ENCODE measurements around the gene GABRB3.

Gene GABRB3

GRCh38 chr15:26630857-26631256, 142.0 kb downstream of the GABRB3 start:
- DNase-seq (ENCODE audit: low read depth): no peak

DNA sequence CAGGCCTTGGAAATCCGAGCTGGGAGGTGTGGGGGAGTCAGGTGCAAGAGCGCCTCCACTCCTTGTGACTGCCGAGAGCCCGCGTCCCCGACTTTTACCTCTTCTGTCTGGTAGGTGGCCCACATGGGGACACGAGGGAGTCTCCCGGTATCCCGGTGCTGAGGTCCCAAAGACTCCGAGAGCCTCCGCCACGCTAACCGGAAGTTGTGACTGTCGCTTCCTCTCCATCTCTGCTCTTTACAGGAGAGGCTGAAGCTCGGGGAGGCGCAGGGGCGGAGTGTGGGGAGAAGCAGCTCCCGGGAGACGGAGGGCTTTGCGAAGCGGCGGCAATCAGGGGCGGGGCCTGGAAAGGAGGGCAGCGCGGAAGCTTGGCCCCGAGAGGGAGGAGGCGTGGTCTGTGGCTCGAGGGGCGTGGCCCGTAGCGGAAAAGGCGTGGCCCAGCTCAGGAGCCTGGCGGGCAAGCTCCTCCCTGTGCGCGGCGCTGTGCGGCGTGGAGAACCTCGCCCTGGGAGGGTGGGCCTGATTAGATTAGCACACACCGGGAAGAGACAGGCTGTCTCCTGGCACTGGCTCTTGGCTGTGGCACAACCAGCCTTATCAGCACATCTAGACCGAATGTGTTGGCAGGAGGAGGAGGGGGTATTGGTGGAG, 143.9 kb downstream of the GABRB3 start:
- DNase-seq (ENCODE audit: low read depth): peak; percentile 21

GRCh38 chr15:26628071-26628470, 144.8 kb downstream of the GABRB3 start:
- no peak for DNase-seq (ENCODE audit: low read depth)

DNA sequence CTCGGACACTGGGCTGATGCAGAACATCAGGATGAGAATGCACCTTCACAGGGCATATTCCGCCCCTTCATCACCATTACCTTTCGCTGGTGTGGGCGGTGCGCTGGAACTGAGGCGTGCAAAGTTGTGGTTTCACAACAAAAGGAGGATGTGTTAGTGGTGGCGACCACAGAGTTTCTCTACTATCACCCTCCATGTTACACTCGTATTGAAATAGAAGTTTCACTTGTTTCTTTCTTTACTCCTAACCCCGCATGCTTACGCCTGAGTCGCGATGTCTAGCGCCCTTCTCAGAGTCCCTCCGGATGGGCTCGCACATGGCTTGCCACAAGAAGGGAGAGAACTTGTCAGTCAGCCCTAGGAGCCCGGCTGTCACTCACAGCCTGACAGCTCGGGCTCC, 148.7 kb downstream of the GABRB3 start:
- no peak for DNase-seq (ENCODE audit: low read depth)

- no peak for DNase-seq (ENCODE audit: low read depth)
These were observed 149.8 kb downstream of the GABRB3 start for GRCh38 chr15:26623071-26623470.

DNA sequence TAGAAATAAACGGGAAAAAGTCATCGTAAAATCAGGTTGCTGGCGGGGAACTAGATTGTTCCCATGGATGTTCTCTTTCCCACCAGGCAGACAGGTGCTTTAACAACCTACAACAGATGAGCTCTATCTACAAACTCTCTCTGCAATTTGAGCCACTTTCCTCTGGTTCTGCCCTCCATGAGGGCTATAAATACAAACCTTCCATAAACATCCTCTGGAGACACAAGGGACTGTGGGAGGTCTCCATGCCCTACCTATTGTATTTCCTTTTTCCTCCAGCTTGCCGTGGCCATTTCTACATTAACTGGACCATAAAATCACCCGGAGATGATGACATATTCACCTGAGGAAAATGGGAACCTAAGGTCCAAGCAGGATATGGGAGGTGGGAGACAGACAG, 151.1 kb downstream of the GABRB3 start:
- DNase-seq (ENCODE audit: low read depth): no peak

- no peak for DNase-seq (ENCODE audit: low read depth)
These were observed 152.1 kb downstream of the GABRB3 start for GRCh38 chr15:26620528-26621458.

- DNase-seq (ENCODE audit: low read depth): no peak
These were observed 157.0 kb downstream of the GABRB3 start for GRCh38 chr15:26615927-26616302.

GRCh38 chr15:26615188-26615926, 157.5 kb downstream of the GABRB3 start:
- DNase-seq (ENCODE audit: low read depth): no peak

DNA sequence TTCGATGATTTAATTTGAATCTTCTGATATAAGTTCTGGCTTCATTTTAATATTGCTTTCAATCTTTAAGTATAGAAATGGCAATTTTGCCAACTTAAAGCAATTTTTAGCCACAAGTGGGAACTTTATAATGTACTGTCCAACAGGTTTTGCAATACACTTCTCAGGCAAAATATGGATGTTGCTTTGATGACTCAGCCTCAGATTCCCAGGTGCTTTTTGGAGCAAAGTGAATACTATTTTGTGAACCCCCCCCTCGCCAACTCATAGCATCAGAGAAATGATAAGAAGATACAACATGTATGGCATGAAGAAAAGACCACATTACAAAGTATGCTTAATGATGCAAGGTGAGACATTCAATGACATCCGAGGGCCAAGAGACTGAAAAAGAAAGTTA, 158.1 kb downstream of the GABRB3 start:
- DNase-seq (ENCODE audit: low read depth): no peak

DNA sequence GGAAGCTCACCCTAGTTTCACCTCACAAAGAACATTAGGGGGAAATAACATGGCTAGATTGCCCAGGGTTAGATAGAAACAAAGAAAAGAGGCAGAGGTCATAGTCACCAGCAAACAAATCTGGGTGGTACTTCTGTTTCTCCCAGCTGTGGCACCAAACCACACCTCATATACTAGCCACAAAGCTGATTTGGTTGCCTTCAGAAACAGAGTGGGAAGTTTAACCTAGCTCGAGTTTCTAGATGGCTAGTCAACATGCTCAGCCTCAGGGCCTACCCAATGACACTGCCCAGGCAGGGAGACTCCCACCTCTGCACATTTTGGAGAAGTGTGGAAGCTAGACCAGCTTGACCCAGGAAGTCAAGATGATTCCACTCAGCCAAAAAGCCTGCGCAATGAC, 174.2 kb downstream of the GABRB3 start:
- no peak for DNase-seq (ENCODE audit: low read depth)

GRCh38 chr15:26595611-26596010, 177.3 kb downstream of the GABRB3 start:
- no peak for DNase-seq (ENCODE audit: low read depth)

DNA sequence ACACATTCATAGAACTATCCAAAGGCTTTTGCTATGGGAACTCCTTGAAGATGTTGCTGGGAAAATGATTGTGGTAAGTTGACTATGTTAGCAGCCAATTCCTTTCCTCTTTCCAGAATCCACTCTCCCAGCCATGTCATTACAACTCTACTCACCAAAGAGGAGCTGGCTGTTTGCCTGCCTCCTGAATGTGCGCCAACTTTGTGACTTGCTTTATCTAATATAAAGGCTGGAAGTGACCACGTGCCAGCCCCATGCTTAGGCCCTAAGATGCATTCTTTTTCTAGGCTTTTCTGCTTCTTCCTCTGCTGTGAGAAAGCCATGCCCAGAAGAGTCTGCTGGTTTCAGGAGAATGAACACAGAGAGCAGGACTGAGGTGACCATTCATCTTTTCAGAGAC, 182.2 kb downstream of the GABRB3 start:
- no peak for DNase-seq (ENCODE audit: low read depth)

DNA sequence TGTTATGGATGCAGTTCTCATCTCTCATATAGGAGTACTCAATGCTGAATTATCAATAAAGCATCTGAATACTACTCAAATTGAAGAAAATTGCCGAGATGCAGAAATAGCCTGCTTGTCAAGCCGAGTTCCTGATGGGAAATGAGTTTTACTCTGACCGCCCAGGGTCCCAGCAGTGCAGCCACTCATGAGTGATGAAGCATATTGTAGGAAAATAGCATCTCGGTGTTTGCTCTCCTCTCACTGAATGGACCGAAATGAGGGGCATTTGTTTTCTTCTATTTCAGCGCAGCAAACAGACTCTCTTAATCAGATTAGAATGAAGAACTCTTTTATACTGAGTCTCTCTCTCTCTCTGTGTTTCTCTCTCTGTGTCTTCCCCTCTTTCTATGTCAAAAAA, 190.0 kb downstream of the GABRB3 start:
- no peak for DNase-seq (ENCODE audit: low read depth)

DNA sequence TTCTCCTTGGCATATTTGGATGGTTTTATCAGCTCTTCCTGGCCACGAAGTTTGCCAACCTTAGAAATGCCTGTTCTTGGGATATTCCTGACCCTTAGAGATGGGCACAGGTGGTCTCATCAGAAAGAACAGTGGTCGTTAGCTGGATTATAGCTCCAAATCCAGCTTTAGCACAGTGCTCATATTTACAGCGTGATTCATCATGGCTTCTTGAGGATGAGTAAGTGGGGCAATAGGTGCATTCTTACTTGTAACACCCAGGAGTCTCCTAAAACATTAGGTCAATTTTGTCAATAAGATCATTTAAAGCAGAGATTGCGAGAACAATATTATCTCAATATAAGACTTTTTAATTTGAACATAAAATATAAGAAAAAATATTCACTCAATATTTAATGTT, 191.9 kb downstream of the GABRB3 start:
- DNase-seq (ENCODE audit: low read depth): no peak

DNA sequence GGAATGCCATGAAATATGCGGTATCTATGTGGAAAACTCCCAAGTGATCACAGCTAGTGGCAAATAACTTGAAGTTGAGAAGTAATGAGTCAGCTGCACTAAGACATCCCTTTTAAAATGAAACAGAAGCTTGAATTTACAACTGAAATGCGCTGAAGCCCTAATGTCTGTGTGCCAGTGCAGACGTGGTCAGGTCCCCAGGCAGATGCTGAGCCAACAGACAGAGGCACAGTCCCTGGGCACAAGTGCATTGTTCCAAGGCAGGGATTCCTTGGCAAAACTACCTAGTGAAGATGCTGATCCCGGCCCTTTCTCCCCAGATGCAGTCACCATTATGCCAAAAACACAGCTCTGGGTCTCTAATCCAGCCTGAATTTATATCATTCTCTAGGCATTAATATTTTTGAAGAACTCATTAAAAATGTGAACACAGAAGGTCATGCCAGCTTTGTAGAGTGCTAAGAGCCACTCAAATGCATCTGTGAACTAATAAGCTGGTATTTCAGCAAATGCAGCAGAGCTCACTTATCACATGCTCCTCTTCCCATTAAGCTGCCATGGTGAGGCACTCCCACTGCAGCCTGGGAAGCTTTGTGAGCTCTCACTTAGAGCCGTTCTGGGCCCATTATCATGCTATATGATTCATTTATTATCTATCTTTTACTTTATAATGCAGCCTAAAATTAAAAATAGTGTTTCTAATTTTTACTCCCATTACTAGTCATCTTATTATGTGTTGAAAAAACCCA, 200.1 kb downstream of the GABRB3 start:
- DNase-seq (ENCODE audit: low read depth): no peak

- no peak for DNase-seq (ENCODE audit: low read depth)
These were observed 201.5 kb downstream of the GABRB3 start for GRCh38 chr15:26571346-26571745.

DNA sequence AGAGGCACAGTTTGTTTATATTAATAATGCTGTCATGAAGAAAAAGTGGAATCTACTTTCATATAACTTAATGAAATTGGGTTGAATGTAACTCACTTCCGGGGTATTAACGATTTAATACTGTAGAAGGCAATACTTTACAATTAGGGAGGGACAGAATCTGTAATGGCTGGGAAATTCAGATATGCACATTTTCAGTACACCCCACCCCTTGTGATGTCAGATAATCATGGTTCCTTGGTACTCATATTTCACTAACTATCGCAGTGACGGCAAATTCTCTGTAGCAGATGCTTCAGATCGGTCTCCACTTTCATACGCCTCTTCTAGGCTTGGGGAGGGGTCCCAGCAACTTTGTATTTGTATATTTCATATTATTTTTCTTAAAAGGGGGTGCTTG, 207.3 kb downstream of the GABRB3 start:
- DNase-seq (ENCODE audit: low read depth): no peak

GRCh38 chr15:26564361-26564760, 208.5 kb downstream of the GABRB3 start:
- DNase-seq (ENCODE audit: low read depth): no peak

DNA sequence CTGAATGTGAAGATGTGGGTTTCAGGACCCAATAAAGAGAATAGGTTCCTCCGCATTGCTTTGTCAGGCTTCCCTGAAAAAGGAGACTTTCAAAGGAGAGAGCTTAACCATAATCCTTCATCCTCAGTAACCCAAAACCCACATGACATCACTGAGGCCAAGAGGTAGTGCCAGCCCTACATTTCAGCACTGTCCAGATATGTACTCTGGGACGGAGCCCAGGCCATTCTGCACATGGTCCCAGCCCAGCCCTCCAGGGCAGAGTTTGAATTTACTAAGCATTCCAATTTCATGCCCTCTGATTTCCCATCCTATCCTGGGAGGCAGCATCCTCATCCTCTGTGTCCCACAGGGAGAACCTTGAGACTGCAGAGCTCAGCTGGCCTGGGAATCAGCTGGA, 210.5 kb downstream of the GABRB3 start:
- DNase-seq (ENCODE audit: low read depth): no peak

GRCh38 chr15:26561896-26562295, 211.0 kb downstream of the GABRB3 start:
- DNase-seq (ENCODE audit: low read depth): no peak

GRCh38 chr15:26561130-26561529, 211.7 kb downstream of the GABRB3 start:
- DNase-seq (ENCODE audit: low read depth): no peak
